GM23248 (cell line): Measurements from ENCODE around the gene EVPL. TPM values are rescaled to one million over a fixed set of nuclear protein-coding genes. Genes with fewer than 3 reads are reported as not detected.

Experiments
- DNase-seq: peaks from one replicate; pipeline ENCODE4 v3.0.0-alpha.2; 2015
- H2AFZ ChIP-seq: fragments of 200-600 bp; sonication (generic); 2 replicates; pipeline ENCODE4 v1.6.1; 2016; ENCODE audit warnings: antibody characterized with exemption
- H3F3A ChIP-seq: fragments of 200-600 bp; sonication (generic); 2 replicates; pipeline ENCODE4 v1.6.1; 2016; ENCODE audit warnings: mild to moderate bottlenecking, antibody characterized with exemption, mixed run types; ENCODE audit not compliant: insufficient read depth
- H3K27ac ChIP-seq: fragments of 200-600 bp; sonication (generic); 2 replicates; pipeline ENCODE4 v1.5.1; 2016; ENCODE audit warnings: mild to moderate bottlenecking
- H3K27me3 ChIP-seq: fragments of 200-600 bp; sonication (generic); replicated peaks from 2 replicates; pipeline ENCODE4 v1.6.1; 2016; ENCODE audit warnings: mild to moderate bottlenecking; ENCODE audit not compliant: insufficient read depth
- H3K36me3 ChIP-seq: fragments of 200-600 bp; sonication (generic); 2 replicates; pipeline ENCODE4 v1.6.1; 2016; ENCODE audit warnings: low read depth, mild to moderate bottlenecking
- H3K4me1 ChIP-seq: fragments of 200-600 bp; sonication (generic); 2 replicates; pipeline ENCODE4 v1.6.1; 2016; ENCODE audit warnings: mild to moderate bottlenecking; ENCODE audit not compliant: insufficient read depth
- H3K4me2 ChIP-seq: fragments of 200-600 bp; sonication (generic); one replicate; pipeline ENCODE4 v1.6.1; 2016; ENCODE audit warnings: mild to moderate bottlenecking; ENCODE audit not compliant: unreplicated experiment
- H3K4me3 ChIP-seq: fragments of 200-600 bp; sonication (generic); 2 replicates; pipeline ENCODE4 v1.5.1; 2016; ENCODE audit warnings: mild to moderate bottlenecking
- H3K79me2 ChIP-seq: fragments of 200-600 bp; sonication (generic); 2 replicates; pipeline ENCODE4 v1.6.1; 2016; ENCODE audit warnings: mild to moderate bottlenecking; ENCODE audit not compliant: insufficient read depth
- H3K9ac ChIP-seq: fragments of 200-600 bp; sonication (generic); 2 replicates; pipeline ENCODE4 v1.6.1; 2016; ENCODE audit warnings: mild to moderate bottlenecking
- H3K9me2 ChIP-seq: fragments of 200-600 bp; sonication (generic); 2 replicates; pipeline ENCODE4 v1.6.1; 2016; ENCODE audit warnings: mixed run types, mild to moderate bottlenecking, moderate library complexity; ENCODE audit not compliant: insufficient read depth
- H3K9me3 ChIP-seq: fragments of 200-600 bp; sonication (generic); one replicate; pipeline ENCODE4 v1.6.1; 2017; ENCODE audit warnings: low read depth
- H4K20me1 ChIP-seq: fragments of 200-600 bp; sonication (generic); 2 replicates; pipeline ENCODE4 v1.6.0; 2016; ENCODE audit not compliant: insufficient read depth
- EZH2 ChIP-seq: fragments of 200-600 bp; sonication (generic); IDR thresholded peaks from 2 replicates; pipeline ENCODE4 v1.6.1; 2018; ENCODE audit warnings: antibody characterized with exemption, mild to moderate bottlenecking; ENCODE audit not compliant: insufficient read depth, poor library complexity, severe bottlenecking
- EZH2phosphoT487 ChIP-seq: fragments of 200-600 bp; sonication (generic); IDR thresholded peaks from 2 replicates; pipeline ENCODE4 v1.6.1; 2018; ENCODE audit warnings: antibody characterized with exemption, moderate library complexity, mild to moderate bottlenecking, low read depth; ENCODE audit not compliant: insufficient read depth
- WGBS, 2 experiments: methylation state at CpG; one replicate each; pipeline ENCODE4 v1.1.6; 2015 to 2017; ENCODE audit warnings: low lambda C conversion rate in 2 of 2, low coverage in 1 of 2; ENCODE audit errors: missing lambda C conversion rate in 2 of 2; 5-methylcytosine and 5-hydroxymethylcytosine counted together
- in situ Hi-C: fragments of 300-500 bp; cut with MboI; formaldehyde crosslinking; loops from 2 replicates; pipeline ENCODE4 v1.15.0; 2020
- polyA plus RNA-seq: library from polyadenylated mRNA; unstranded; fragments of >200 nt; fragmentation: Nextera tagmentation; extraction: Ambion mirVana; gene quantifications from 2 replicates; pipeline ENCODE4 v1.2.1, GENCODE V29; 2016
- total RNA-seq: library from RNA; depleted of rRNA; stranded (reverse); fragments of >200 nt; shearing (Covaris generic); gene quantifications from 2 replicates; pipeline ENCODE4 v1.2.3, GENCODE V29; 2014

Gene EVPL
- total and polyA plus RNA-seq, 2 experiments from 2014 or later = not detected

- Histone ChIP-seq H3K4me3 (no peak overlapping the region), H3K4me2 (no peak overlapping the region), H3K9me2 (no peaks in the 10 kb centered on the region), H3K27me3 (no peaks in the 10 kb centered on the region), H3K9me3 (no peaks in the 10 kb centered on the region), H4K20me1 (no peaks in the 10 kb centered on the region), H3F3A (no peaks in the 10 kb centered on the region), H3K36me3 (no peaks in the 10 kb centered on the region), H3K4me1 (no peaks in the 10 kb centered on the region), H2AFZ (no peak overlapping the region), H3K79me2 (no peaks in the 10 kb centered on the region), H3K27ac (no peak overlapping the region), H3K9ac (no peak overlapping the region)
- TF ChIP-seq EZH2 (no peak), EZH2phosphoT487 (no peak)
- in situ Hi-C loops = no loop called here
- no peak for DNase-seq
- WGBS, 2 experiments = 91 to 95% methylated on average over 48 to 56 of the region's 56 CpGs
Observed at GRCh38 chr17:76008630-76009425, 18.3 kb downstream of the EVPL start.

DNA sequence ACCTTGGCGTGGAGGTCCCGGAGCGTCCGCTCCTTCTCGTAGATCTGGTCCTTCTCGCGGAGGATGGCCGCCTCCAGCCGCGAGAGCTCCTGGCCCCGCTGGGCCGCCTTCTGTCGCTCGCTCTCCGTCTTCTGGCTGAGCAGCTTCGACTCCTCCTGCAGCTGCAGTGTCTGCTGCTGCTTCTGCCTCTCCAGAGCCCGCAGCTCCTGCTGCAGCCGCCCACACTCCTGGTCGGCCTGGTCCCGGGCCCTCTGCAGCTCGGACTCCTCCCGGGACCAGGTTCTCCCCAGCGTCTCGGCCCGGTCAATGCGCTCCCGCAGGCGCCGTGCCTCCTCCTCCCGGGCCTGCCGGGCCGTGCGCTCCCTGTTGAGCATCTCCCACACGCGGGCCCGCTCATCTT lies 18.9 kb downstream of the EVPL start:
- Histone ChIP-seq H3K27ac (no peak overlapping the region), H3K9me3 (no peaks in the 10 kb centered on the region), H3K9me2 (no peaks in the 10 kb centered on the region), H4K20me1 (no peaks in the 10 kb centered on the region), H3K9ac (no peak overlapping the region), H3K4me2 (no peak overlapping the region), H2AFZ (no peak overlapping the region), H3K4me3 (no peak overlapping the region), H3K36me3 (no peaks in the 10 kb centered on the region), H3K79me2 (no peaks in the 10 kb centered on the region), H3K4me1 (no peaks in the 10 kb centered on the region), H3F3A (no peaks in the 10 kb centered on the region), H3K27me3 (no peaks in the 10 kb centered on the region)
- DNase-seq = no peak
- WGBS, 2 experiments = 90 to 91% methylated on average over 25 to 36 of the region's 36 CpGs
- in situ Hi-C loops = no loop called here
- TF ChIP-seq EZH2 = no peak
- TF ChIP-seq EZH2phosphoT487 = no peak

DNA sequence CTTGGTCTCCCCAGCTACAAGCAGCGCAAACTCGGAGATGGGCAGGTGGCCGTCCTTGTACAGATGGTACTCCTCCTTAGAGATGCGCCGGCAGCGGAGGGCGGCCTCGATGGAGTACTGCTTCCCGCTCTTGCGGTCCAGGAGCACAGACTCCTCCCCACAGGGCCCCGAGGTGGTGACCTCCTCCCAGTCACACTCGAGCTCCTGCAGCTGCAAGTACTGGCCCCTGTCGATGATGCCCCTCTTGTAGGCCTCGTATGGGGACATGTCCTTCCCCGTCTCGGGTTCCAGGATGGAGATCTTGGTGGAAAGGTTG lies 19.3 kb downstream of the EVPL start:
- Histone ChIP-seq H3K4me2 (no peak overlapping the region), H3K4me3 (no peak overlapping the region), H3K9me2 (no peaks in the 10 kb centered on the region), H3K4me1 (no peaks in the 10 kb centered on the region), H3K27ac (no peak overlapping the region), H3K79me2 (no peaks in the 10 kb centered on the region), H2AFZ (no peak overlapping the region), H3K27me3 (no peaks in the 10 kb centered on the region), H4K20me1 (no peaks in the 10 kb centered on the region), H3K9me3 (no peaks in the 10 kb centered on the region), H3K9ac (no peak overlapping the region), H3K36me3 (no peaks in the 10 kb centered on the region), H3F3A (no peaks in the 10 kb centered on the region)
- in situ Hi-C loops = no loop called here
- DNase-seq = no peak
- 70 to 78% methylated on average over 16 of the region's 16 CpGs for WGBS, 2 experiments
- TF ChIP-seq EZH2 (no peak), EZH2phosphoT487 (no peak)

- 79 to 84% methylated on average over 27 to 39 of the region's 39 CpGs for WGBS, 2 experiments
- Histone ChIP-seq H3K27me3 (no peaks in the 10 kb centered on the region), H2AFZ (no peak overlapping the region), H3K9me2 (no peaks in the 10 kb centered on the region), H3K4me3 (no peak overlapping the region), H3K9ac (no peak overlapping the region), H3K9me3 (no peaks in the 10 kb centered on the region), H3F3A (no peaks in the 10 kb centered on the region), H3K4me2 (no peak overlapping the region), H4K20me1 (no peaks in the 10 kb centered on the region), H3K27ac (no peak overlapping the region), H3K36me3 (no peaks in the 10 kb centered on the region), H3K4me1 (no peaks in the 10 kb centered on the region), H3K79me2 (no peaks in the 10 kb centered on the region)
- in situ Hi-C loops = no loop called here
- DNase-seq = no peak
- no peak for TF ChIP-seq EZH2phosphoT487
Observed at GRCh38 chr17:76007131-76007849, 19.8 kb downstream of the EVPL start.
